HG03139 (cell line): ENCODE measurements around the gene TBC1D3B.
"Not testable (repeated sequence)": the region's sequence is repeated elsewhere in the genome, so short reads cannot be mapped to it uniquely, and the experiment has no call there.

Experiments
- ATAC-seq: cut with Tn5 transposase; IDR thresholded peaks from one replicate; pipeline ENCODE4 v1.9.1; 2021; ENCODE audit not compliant: unreplicated experiment

Gene TBC1D3B

DNA sequence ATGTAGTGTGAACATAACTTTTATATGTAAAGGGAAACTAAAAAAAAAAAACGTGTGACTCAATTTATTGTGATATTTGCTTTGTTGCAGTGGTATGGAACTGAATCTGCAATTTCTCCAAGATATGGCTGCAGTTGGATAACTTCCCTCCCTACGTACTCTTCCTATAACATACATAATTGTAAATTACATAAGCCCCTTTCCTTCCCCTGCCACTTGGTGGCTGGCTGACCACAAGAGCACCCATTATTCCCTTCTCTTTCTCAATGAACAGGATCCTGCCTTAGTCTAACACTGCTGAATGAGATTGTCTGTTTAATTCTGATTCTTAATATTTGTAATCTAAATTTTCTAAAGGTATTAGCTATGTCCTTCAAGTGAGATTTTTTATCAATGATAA lies 45.0 kb downstream of the TBC1D3B start:
- no peak for ATAC-seq

DNA sequence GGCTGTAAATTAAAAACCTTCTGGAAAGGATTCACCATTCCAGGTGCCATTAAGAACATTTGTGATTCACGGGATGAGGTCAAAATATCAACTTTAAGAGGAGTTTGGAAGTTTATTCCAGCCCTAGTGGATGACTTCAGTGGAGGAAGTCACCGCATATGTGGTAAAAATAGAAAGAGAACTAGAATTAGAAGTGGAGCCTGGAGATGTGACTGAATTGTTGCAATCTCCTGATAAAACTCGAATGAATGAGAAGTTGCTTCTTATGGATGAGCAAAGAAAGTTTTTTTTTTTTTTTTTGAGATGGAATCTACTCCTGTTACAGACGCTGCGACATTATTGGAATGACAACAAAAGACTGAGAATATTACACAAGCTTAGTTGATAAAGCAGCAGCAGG lies 46.1 kb downstream of the TBC1D3B start:
- no peak for ATAC-seq

DNA sequence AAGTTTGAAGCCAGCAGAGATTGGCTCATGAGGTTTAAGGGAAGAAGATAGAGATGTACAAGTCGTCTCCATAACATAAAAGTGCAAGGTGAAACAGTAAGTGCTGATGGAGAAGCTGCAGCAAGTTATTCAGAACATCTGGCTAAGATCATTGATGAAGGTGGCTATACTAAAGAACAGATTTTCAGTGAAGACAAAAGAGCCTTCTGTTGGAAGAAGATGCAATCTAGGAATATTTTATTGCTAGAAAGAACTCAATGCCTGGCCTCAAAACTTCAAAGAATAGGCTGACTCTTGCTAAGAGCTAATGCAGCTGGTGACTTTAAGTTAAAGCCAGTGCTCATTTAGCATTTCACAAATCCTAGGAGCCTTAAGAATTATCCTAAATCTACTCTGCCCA lies 46.8 kb downstream of the TBC1D3B start:
- no peak for ATAC-seq

DNA sequence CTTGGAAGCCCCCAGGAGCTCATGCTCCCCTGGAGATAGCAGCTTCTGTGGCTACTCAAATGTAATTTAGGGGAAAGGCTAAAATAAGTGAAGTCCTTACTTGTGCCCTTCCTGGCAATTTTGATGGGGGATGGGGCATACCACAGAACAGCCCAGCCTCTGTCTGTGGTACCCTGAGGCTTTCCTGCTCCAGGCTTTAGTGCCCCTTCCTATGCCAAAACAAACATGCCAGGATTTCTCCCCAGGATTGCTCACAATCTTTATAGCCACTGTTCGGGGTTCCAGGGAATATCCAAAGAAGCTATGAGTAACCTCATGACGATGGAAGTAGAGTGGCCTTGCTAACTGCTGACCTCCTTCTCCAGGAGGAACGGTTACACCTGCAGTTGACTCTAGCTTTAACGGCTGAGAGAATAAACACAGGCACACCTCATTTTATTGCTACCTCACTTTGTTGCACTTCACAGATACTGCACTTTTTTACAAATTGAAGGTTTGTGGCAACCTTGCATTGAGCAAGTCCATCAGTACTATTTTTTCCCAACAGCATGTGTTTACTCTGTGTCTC lies 47.9 kb downstream of the TBC1D3B start:
- no peak for ATAC-seq

DNA sequence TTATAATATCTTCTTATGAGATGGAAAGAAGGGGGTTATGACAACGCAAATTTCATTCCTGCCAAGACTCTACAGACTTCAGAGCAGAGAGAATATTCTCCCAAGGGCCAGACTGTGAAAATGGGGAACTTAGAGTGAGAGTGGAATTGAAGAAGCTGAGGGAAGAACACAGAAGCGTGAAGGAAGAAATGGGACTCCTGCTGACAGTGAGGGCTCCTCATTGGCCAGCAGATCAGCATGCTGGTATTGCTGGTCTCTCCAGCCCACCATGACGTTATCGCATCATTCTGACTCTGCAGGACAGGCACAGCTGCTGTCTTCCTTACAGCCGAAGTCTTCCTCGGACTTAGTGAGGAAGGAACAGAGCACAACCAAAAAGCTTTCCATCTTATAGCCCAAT lies 48.5 kb downstream of the TBC1D3B start:
- no peak for ATAC-seq

DNA sequence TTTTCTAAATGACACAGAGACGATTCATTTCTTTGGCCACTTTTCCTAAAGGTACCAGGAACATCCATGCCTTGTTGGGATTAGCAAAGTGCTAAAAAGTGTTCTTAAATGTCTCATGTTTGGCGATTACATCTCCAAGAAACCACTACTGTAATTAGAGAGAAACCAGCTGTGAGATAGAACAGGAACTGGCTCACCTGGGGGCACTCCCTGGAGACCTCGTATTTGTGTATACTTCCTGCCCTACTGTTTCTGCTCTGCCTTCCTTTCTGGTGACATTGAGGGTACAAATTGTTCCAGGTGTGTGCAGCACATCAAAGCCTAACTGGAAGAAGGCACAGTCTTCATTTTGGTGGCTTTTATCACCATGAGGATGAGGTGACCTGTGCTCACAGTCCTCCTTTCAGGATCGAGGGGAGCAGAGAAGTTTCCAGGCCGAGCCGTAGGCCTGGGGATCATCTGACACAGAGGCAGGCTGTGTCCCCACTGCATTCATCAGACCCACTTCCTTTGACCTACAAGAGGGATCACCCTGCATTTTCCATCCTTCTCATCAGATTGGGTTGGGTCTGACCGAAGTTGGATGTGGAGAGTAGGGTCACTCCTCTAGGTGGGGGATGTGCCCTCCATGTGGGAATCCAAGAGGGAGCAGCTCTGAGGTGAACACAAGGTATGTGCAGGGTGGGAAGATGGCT lies 49.1 kb downstream of the TBC1D3B start:
- ATAC-seq, result no peak

DNA sequence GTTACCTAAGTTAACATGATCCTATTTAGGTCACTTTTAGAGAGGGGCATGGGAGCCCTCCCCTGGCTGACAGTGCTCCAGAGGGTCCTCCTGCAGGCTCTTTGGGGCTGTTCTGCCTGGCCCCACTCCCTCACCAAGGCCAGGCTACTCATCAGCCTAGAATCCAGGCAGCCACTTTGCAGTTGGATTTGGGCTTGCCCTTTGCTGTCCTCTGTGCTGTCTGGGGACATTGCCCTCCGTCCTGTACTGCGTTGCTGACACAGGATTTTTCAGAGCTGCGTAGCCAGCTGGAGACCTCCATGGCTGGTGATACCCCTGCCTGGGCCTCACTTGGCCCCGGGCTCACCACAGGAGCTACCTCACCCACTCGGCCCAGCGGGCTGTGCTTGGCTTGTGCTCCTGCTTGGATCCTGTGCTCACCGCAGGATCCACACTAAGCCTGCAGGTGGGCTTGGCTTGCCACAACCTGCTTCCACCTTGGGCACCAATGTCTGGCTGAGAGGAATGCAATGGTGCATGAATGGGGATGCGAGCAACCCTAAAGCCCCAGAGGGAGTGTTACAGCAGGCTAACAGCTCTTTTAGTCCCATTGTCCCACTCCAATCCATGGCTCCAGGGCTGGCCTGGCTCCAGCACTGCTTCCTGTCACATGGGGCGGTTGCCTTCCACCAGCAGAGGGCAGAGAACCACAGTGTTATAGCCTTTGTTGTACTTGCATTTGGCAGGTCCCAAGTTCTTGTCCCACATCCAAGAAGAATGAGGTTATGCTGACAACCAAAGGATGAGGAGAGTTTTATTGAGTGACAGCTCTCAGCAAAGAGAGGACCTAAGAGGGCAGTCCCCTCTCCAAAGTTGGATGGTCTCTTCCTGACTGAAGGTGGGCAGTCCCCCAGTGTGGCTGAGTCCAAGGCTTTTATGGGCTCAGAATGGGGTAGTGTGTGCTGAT lies 51.3 kb downstream of the TBC1D3B start:
- ATAC-seq, result no peak

DNA sequence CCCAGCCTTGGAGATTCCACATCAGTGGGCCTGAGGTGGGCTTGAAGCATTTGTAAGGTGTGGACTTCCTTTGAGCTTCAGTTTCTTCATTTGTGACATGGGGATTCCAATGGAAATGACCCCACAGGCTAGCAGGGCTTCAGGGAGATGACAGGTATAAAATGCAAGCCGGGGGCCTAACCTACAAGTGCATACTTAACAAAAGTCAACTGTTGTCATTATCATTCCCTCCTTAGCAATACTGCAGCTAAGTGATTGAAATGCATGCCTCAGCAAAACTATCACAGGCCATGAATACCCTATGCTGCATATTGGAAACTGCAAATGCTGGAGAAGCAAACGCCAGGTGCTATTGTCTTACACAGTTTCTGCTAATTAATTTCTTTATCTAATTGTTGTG lies 53.0 kb downstream of the TBC1D3B start:
- no peak for ATAC-seq

DNA sequence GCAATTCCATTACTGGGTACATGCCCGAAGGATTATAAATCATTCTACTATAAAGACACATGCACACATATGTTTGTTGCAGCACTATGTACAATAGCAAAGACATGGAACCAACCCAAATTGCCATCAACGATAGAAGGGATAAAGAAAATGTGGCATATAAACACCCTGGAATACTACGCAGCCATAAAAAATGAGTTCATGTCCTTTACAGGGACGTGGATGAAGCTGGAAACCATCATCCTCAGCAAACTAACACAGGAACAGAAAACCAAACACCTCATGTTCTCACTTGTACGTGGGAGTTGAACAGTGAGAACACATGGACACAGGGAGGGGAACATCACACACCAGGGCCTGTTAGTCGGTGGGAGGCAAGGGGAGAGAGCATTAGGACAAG lies 55.3 kb downstream of the TBC1D3B start:
- ATAC-seq, result not testable (repeated sequence)

DNA sequence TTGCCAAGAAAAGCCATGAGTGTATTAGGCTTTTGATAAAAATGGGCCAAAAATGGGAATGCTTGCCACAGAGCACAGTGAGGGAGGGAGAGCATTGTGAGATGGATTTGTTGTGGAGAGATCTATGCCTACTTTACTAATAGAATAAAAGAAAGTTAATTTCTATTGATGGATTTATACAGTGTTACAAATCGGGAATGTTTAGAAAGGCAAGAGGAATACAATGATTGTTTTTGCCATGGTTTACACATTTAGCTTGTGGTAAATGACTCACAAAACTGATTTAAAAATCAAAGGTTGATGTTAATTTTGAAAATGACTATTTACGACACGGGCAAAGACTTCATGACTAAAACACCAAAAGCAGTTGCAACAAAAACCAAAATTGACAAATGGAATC lies 56.2 kb downstream of the TBC1D3B start:
- ATAC-seq, result no peak

DNA sequence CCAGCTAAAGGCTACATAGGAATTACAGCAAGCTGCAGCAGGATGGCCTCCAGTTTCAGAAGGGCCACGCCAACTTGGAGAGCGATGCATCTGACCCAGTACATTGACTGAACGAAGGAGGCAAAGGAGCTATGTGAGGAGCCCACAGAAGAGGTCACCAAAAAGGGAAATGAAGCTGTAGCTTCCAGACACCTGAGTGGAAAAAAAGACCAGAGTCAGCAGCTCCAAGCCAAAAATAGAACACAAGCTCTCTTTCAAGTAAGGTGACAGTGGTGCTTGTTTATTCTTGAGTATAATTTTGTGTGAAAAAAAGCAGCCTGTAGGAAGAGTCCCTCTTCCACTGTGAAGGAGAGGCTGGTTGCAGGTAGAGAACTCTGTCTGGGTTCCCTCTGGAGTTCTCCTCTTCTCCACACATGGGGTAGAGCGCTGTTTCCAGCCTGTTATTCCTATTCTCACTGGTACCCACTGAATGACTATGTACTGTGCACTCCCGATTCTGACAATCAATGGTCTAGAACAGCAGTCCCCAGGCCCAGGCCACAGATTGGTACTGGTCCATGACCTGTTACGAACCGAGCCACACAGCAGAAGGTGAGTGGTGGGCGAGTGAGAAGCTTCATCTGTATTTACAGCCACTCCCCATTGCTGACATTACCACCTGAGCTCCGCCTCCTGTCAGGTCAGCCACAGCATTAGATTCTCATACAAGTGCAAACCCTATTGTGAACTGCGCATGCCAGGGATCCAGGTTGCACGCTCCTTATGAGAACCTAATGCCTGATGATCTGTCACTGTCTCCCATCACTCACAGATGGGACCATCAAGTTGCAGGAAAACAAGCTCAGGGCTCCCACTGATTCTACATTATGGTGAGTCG lies 57.7 kb downstream of the TBC1D3B start:
- no peak for ATAC-seq

DNA sequence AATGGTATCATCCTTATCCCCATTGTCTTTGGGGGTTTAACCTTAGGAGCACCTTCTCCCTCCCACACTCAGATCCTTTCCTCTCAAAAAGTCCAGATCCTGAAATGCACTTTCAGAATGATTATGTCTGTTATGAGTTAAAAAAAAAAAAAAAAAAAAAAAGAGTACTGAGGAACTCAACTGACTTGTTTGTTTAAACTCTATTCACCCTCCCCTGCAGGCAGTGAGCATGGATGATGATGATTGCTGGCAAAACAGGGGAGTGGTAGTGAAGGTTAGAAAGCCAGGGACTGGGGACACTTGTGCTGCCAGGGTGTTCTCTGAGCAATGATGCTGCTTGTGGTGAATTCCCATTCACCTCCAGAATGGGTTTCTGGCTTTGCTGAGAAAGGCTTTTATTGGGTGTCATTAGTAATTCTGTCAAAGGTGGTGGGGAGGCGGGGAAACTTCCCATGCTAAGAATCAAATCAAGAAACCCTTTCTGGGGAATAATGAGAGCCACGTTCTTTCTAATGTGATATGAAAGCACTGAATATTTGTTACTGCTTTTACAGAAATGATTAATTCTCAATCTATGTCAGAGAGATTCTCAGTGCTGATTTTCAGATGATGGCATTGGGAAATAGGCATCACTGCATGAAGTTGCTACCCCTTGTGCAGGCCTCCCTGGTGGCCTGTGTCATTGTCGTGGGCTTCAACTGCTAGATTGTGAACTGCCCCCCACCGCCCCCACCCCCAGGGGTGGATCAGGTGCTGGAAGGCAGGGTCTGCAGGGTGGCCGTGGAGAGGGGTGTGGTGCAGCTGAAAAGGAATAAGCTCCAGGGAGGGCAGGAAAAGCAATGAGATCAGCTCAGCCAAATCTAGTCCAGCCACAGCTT lies 58.7 kb downstream of the TBC1D3B start:
- ATAC-seq, result no peak
